DMS53 treated with DMSO at 0.1 percent for 48 hours (cell line): ENCODE results near the gene ITM2B.
A peak's percentile ranks its signal among the peaks of the same experiment; 100 is the strongest.
"Not testable (repeated sequence)": the region's sequence is repeated elsewhere in the genome, so short reads cannot be mapped to it uniquely, and the experiment has no call there.

Source experiments
- DNase-seq: peaks from one replicate; lab custom pipeline; 2025; ENCODE audit not compliant: unreplicated experiment; lab: John Stamatoyannopoulos, UW

The ITM2B gene

GRCh38 chr13:48222358-48223301, 10.4 kb upstream of the ITM2B start:
- no peak for DNase-seq

- no peak for DNase-seq
These were observed 8.3 kb upstream of the ITM2B start for GRCh38 chr13:48224701-48225100.

- DNase-seq: no peak
These were observed 2.5 kb upstream of the ITM2B start for GRCh38 chr13:48230541-48230940.

- DNase-seq: no peak
These were observed 1.9 kb upstream of the ITM2B start for GRCh38 chr13:48231080-48231479.

GRCh38 chr13:48231933-48232332, 1.1 kb upstream of the ITM2B start:
- DNase-seq: no peak

- DNase-seq: peak; percentile 15
These were observed 473 bp upstream of the ITM2B start for GRCh38 chr13:48232420-48233045.

- DNase-seq: no peak
These were observed 983 bp downstream of the ITM2B start for GRCh38 chr13:48233889-48234488.

- no peak for DNase-seq
These were observed 1.7 kb downstream of the ITM2B start for GRCh38 chr13:48234566-48235340.

- DNase-seq: no peak
These were observed 2.5 kb downstream of the ITM2B start for GRCh38 chr13:48235341-48236135.

- DNase-seq: no peak
These were observed 3.7 kb downstream of the ITM2B start for GRCh38 chr13:48236528-48237353.

- not testable (repeated sequence) for DNase-seq
These were observed 6.4 kb downstream of the ITM2B start for GRCh38 chr13:48239369-48239768.

- DNase-seq: no peak
These were observed 8.6 kb downstream of the ITM2B start for GRCh38 chr13:48241651-48242050.

GRCh38 chr13:48242677-48243076, 9.7 kb downstream of the ITM2B start:
- DNase-seq: no peak

GRCh38 chr13:48244159-48244558, 11.2 kb downstream of the ITM2B start:
- no peak for DNase-seq

GRCh38 chr13:48246102-48246501, 13.1 kb downstream of the ITM2B start:
- DNase-seq: no peak

GRCh38 chr13:48249018-48249417, 16.0 kb downstream of the ITM2B start:
- DNase-seq: no peak

GRCh38 chr13:48251611-48252081, 18.6 kb downstream of the ITM2B start:
- DNase-seq: no peak

- DNase-seq: no peak
These were observed 19.2 kb downstream of the ITM2B start for GRCh38 chr13:48252176-48252575.

- DNase-seq: no peak
These were observed 20.8 kb downstream of the ITM2B start for GRCh38 chr13:48253849-48254248.
